WTC11 (cell line): ENCODE results near the gene BLOC1S4. TPM values are rescaled to one million over a fixed set of nuclear protein-coding genes. Genes with fewer than 3 reads are reported as not detected.

Source experiments
- ATAC-seq: fragments of 200-7000 bp; cut with Tn5 transposase; 2 replicates; pipeline ENCODE4 v1.10.0; 2021; ENCODE audit warnings: mild to moderate bottlenecking, moderate library complexity
- CTCF ChIA-PET: fragments of 300-600 bp; sonication (Branson Sonifier 250); formaldehyde crosslinking; loops from one replicate; lab custom pipeline; 2021; ENCODE audit warnings: antibody characterized with exemption; lab: Charles Lee
- POLR2A ChIA-PET: fragments of 350-600 bp; sonication (Branson Sonifier 250); formaldehyde crosslinking; loops from one replicate; lab custom pipeline; 2021; ENCODE audit warnings: antibody characterized with exemption; lab: Charles Lee
- DNase-seq: peaks from one replicate; pipeline ENCODE4 v3.0.0; 2021; ENCODE audit warnings: low spot score
- H3K27ac Mint-ChIP-seq: 2 replicates; pipeline ENCODE4 v1.8.0; 2021; ENCODE audit warnings: mixed read lengths
- H3K27me3 Mint-ChIP-seq: 2 replicates; pipeline ENCODE4 v1.8.0; 2021; ENCODE audit warnings: low read depth, mild to moderate bottlenecking, moderate library complexity, mixed read lengths
- H3K36me3 Mint-ChIP-seq: 2 replicates; pipeline ENCODE4 v1.8.0; 2021; ENCODE audit warnings: mixed read lengths
- H3K4me1 Mint-ChIP-seq: 2 replicates; pipeline ENCODE4 v1.8.0; 2022; ENCODE audit warnings: mixed read lengths
- H3K4me3 Mint-ChIP-seq: 2 replicates; pipeline ENCODE4 v1.8.0; 2021; ENCODE audit warnings: mild to moderate bottlenecking, moderate library complexity, mixed read lengths
- H3K9me3 Mint-ChIP-seq: 2 replicates; pipeline ENCODE4 v1.8.0; 2021; ENCODE audit warnings: mixed read lengths
- AR ChIP-seq: fragments of 250-450 bp; sonication (Bioruptor Pico); IDR thresholded peaks from 2 replicates; pipeline ENCODE4 v1.9.0; 2021; ENCODE audit warnings: mild to moderate bottlenecking
- CBFB ChIP-seq: sonication (generic); formaldehyde crosslinking; IDR thresholded peaks from 2 replicates; pipeline ENCODE4 v1.8.1; 2022; ENCODE audit warnings: mild to moderate bottlenecking, low read depth, missing genetic modification reagents
- E2F1 ChIP-seq: sonication (generic); formaldehyde crosslinking; IDR thresholded peaks from 2 replicates; pipeline ENCODE4 v1.8.0; 2022; ENCODE audit warnings: mild to moderate bottlenecking, missing genetic modification reagents
- E2F5 ChIP-seq: sonication (generic); formaldehyde crosslinking; IDR thresholded peaks from 2 replicates; pipeline ENCODE4 v1.8.1; 2022; ENCODE audit warnings: mild to moderate bottlenecking, moderate library complexity, missing genetic modification reagents
- GABPB1 ChIP-seq: sonication (generic); formaldehyde crosslinking; IDR thresholded peaks from 2 replicates; pipeline ENCODE4 v1.8.1; 2023; ENCODE audit warnings: mild to moderate bottlenecking, missing genetic modification reagents
- HMGA2 ChIP-seq: fragments of 250-450 bp; sonication (Bioruptor Pico); IDR thresholded peaks from 2 replicates; pipeline ENCODE4 v1.4.0; 2021; ENCODE audit warnings: mild to moderate bottlenecking, moderate library complexity
- JAZF1 ChIP-seq: fragments of 250-450 bp; sonication (Bioruptor Pico); IDR thresholded peaks from 2 replicates; pipeline ENCODE4 v1.9.0; 2021; ENCODE audit warnings: moderate library complexity, mild to moderate bottlenecking, inconsistent platforms
- PRRX2 ChIP-seq: fragments of 250-450 bp; sonication (Bioruptor Pico); IDR thresholded peaks from 2 replicates; pipeline ENCODE4 v1.8.0; 2021; ENCODE audit warnings: mild to moderate bottlenecking
- SOX15 ChIP-seq: fragments of 250-450 bp; sonication (Bioruptor Pico); IDR thresholded peaks from 2 replicates; pipeline ENCODE4 v1.9.0; 2021; ENCODE audit warnings: mild to moderate bottlenecking
- TEAD1 ChIP-seq: sonication (generic); formaldehyde crosslinking; IDR thresholded peaks from 2 replicates; pipeline ENCODE4 v1.8.0; 2022; ENCODE audit warnings: mild to moderate bottlenecking, missing genetic modification reagents
- TP53 ChIP-seq: sonication (generic); formaldehyde crosslinking; IDR thresholded peaks from 2 replicates; pipeline ENCODE4 v1.8.1; 2023; ENCODE audit warnings: mild to moderate bottlenecking, missing genetic modification reagents
- ZBTB21 ChIP-seq: sonication (generic); formaldehyde crosslinking; IDR thresholded peaks from 2 replicates; pipeline ENCODE4 v1.8.1; 2023; ENCODE audit warnings: mild to moderate bottlenecking, missing genetic modification reagents, borderline replicate concordance
- ZNF232 ChIP-seq: sonication (generic); formaldehyde crosslinking; IDR thresholded peaks from 2 replicates; pipeline ENCODE4 v1.8.0; 2022; ENCODE audit warnings: mild to moderate bottlenecking, missing genetic modification reagents
- ZNF263 ChIP-seq: sonication (generic); formaldehyde crosslinking; IDR thresholded peaks from 2 replicates; pipeline ENCODE4 v1.8.1; 2022; ENCODE audit warnings: low read depth, mild to moderate bottlenecking, moderate library complexity, missing genetic modification reagents
- ZNF396 ChIP-seq: fragments of 250-450 bp; sonication (Bioruptor Pico); IDR thresholded peaks from 2 replicates; pipeline ENCODE4 v1.8.0; 2021; ENCODE audit warnings: mild to moderate bottlenecking, moderate library complexity, borderline replicate concordance
- ZNF425 ChIP-seq: fragments of 250-450 bp; sonication (Bioruptor Pico); conservative IDR thresholded peaks from 2 replicates; pipeline ENCODE4 v1.9.0; 2021; ENCODE audit warnings: mild to moderate bottlenecking
- ZSCAN18 ChIP-seq: fragments of 250-450 bp; sonication (Bioruptor Pico); IDR thresholded peaks from 2 replicates; pipeline ENCODE4 v2.1.2; 2022; ENCODE audit warnings: mild to moderate bottlenecking, moderate library complexity
- total RNA-seq: library from RNA; stranded (reverse); gene quantifications from 3 replicates; pipeline ENCODE4 v1.2.3, GENCODE V29; 2021
- TF ChIP-seq, protein P1 (sequence below): sonication (generic); formaldehyde crosslinking; IDR thresholded peaks from 2 replicates; pipeline ENCODE4 v1.8.1; 2022; ENCODE audit warnings: low read depth, mild to moderate bottlenecking, moderate library complexity, missing genetic modification reagents, borderline replicate concordance

Gene BLOC1S4
- total RNA-seq, 1 experiment from 2014 or later = 21.4 TPM

GRCh38 chr4:6753891-6754290 is 37.9 kb downstream of the BLOC1S4 start:
- H3K4me3 Mint-ChIP-seq = no peak overlapping the region
- CTCF ChIA-PET = interaction anchor here (0.8 kb wide), 1 partner anchor 29 kb away, joined by 3 read pairs; no protein-coding TSS in a partner anchor
- no peaks in the 10 kb centered on the region; the same call in 1 of the 2 replicates for H3K27me3 Mint-ChIP-seq

GRCh38 chr4:6754481-6755087 is 38.6 kb downstream of the BLOC1S4 start:
- POLR2A ChIA-PET = no interaction called here
- no peak for ATAC-seq
- H3K9me3 Mint-ChIP-seq = no peaks in the 10 kb centered on the region
- H3K4me3 Mint-ChIP-seq = no peak overlapping the region
- TF ChIP-seq ZNF396 (CRISPR knock-in tag) = no peak
- no peak for TF ChIP-seq CBFB
- no peak for TF ChIP-seq E2F1 (CRISPR knock-in tag)
- TF ChIP-seq TP53 (CRISPR knock-in tag) = no peak
- TF ChIP-seq, protein P1, sequence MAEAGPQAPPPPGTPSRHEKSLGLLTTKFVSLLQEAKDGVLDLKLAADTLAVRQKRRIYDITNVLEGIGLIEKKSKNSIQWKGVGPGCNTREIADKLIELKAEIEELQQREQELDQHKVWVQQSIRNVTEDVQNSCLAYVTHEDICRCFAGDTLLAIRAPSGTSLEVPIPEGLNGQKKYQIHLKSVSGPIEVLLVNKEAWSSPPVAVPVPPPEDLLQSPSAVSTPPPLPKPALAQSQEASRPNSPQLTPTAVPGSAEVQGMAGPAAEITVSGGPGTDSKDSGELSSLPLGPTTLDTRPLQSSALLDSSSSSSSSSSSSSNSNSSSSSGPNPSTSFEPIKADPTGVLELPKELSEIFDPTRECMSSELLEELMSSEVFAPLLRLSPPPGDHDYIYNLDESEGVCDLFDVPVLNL (CRISPR knock-in tag) = no peak
- no peak for TF ChIP-seq GABPB1 (CRISPR knock-in tag)
- no peak for TF ChIP-seq SOX15
- no peak for TF ChIP-seq ZSCAN18 (CRISPR knock-in tag)
- TF ChIP-seq AR (CRISPR knock-in tag) = no peak
- no peak for TF ChIP-seq ZNF425 (CRISPR knock-in tag)
- TF ChIP-seq JAZF1 = no peak
- 0 out of 2 replicates have a peak, but pooled peaks cover 4% of the 10 kb centered on the region for H3K4me1 Mint-ChIP-seq
- no peak overlapping the region for H3K27ac Mint-ChIP-seq
- DNase-seq = no peak
- no peaks in the 10 kb centered on the region for H3K36me3 Mint-ChIP-seq
- H3K27me3 Mint-ChIP-seq = no peaks in the 10 kb centered on the region; the same call in 1 of the 2 replicates
- CTCF ChIA-PET = interaction anchor here (0.8 kb wide), 1 partner anchor 29 kb away, joined by 3 read pairs; no protein-coding TSS in a partner anchor

More at GRCh38 chr4:6753891-6754290, 37.9 kb downstream of the BLOC1S4 start:
- no peaks in the 10 kb centered on the region for H3K36me3 Mint-ChIP-seq
- H3K27ac Mint-ChIP-seq = no peak overlapping the region
- H3K9me3 Mint-ChIP-seq = no peaks in the 10 kb centered on the region
- ATAC-seq = no peak
- DNase-seq = no peak
- no peak for TF ChIP-seq HMGA2
- TF ChIP-seq TEAD1 = no peak
- TF ChIP-seq PRRX2 (CRISPR knock-in tag) = no peak
- TF ChIP-seq ZBTB21 (CRISPR knock-in tag) = no peak
- no peak for TF ChIP-seq ZNF232 (CRISPR knock-in tag)
- no peak for TF ChIP-seq SOX15
- TF ChIP-seq E2F5 (CRISPR knock-in tag) = no peak
- no peak for TF ChIP-seq ZNF263 (CRISPR knock-in tag)
- POLR2A ChIA-PET = no interaction called here
- 0 out of 2 replicates have a peak, but pooled peaks cover 4% of the 10 kb centered on the region for H3K4me1 Mint-ChIP-seq
